Duodenal mucosa (tissue), 2 donors: ENCODE measurements around the gene BARX2.

Experiments used
- H3K27ac ChIP-seq: one replicate; pipeline ENCODE4 v1.7.0; 2013; ENCODE audit warnings: low read depth, low read length
- H3K27me3 ChIP-seq, 2 donors: one replicate each; pipeline ENCODE4 v1.7.0; 2013; ENCODE audit warnings: low read length in 2 of 2, control low read depth in 1 of 2; ENCODE audit not compliant: insufficient read depth in 2 of 2, control insufficient read depth in 1 of 2
- H3K36me3 ChIP-seq, 2 donors: one replicate each; pipeline ENCODE4 v1.7.0; 2013; ENCODE audit warnings: low read length in 2 of 2, control low read depth in 1 of 2; ENCODE audit not compliant: insufficient read depth in 2 of 2, control insufficient read depth in 1 of 2
- H3K4me1 ChIP-seq, 2 donors: one replicate each; pipeline ENCODE4 v1.7.0; 2013; ENCODE audit warnings: low read length in 2 of 2, control low read depth in 1 of 2; ENCODE audit not compliant: insufficient read depth in 2 of 2, control insufficient read depth in 1 of 2
- H3K4me3 ChIP-seq, 2 donors: one replicate each; pipeline ENCODE4 v1.7.0; 2013; ENCODE audit warnings: low read length in 2 of 2, low read depth in 1 of 2
- H3K9ac ChIP-seq, 2 donors: one replicate each; pipeline ENCODE4 v1.7.0; 2013; ENCODE audit warnings: low read length in 2 of 2, low read depth in 1 of 2
- H3K9me3 ChIP-seq, 2 donors: one replicate each; pipeline ENCODE4 v1.7.0; 2013; ENCODE audit warnings: low read length in 2 of 2, control low read depth in 1 of 2; ENCODE audit not compliant: control insufficient read depth in 1 of 2

BARX2 gene

DNA sequence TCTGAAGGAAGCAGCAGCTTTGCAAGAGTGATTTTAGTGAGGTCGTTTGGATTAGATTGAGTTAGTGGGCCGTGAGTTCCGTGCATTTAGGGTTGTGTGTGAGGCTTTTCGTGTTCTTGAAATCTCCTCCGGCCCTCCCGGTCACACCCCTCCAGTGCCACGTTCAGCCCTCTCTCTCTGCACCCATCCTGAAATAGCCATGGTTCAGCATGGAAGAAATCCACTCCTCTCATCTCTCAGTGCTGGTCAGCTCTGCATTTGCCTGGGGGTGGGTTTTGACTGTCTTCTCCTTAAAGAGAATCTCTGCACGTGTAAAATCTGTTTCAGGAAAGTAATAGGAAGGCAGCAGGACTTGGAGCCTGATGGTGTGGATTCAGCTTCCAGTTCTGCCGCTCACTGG is 19.8 kb downstream of the BARX2 start:
- Histone ChIP-seq H3K9ac (no peak overlapping the region), H3K4me1 (peaks cover 4 to 5% of the 10 kb centered on the region in 2 donors), H3K27ac (no peak overlapping the region), H3K4me3 (no peak overlapping the region), H3K9me3 (no peaks in the 10 kb centered on the region), H3K27me3 (no peaks in the 10 kb centered on the region), H3K36me3 (no peaks in the 10 kb centered on the region)

DNA sequence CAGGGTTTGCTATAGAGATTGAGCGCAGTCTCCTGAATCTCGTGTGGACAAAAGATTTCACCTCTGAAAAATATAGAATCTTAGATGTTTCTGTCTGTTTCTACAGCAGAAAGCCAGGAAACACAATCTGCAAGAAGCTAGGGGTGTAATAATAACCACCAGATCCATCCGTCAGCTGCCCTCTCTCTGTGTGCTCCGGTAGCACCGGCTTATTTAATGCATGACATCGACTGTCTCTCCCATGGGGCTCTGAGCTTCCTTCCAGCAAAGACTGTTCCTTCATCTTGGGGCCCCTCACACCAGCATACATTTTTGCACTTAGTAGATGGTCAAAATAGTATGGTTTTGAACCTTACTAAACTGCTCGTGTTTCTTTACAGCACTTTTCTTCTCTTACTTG is 20.2 kb downstream of the BARX2 start:
- Histone ChIP-seq H3K4me1 (peaks cover 4 to 5% of the 10 kb centered on the region in 2 donors), H3K9ac (no peak overlapping the region), H3K27ac (no peak overlapping the region), H3K36me3 (no peaks in the 10 kb centered on the region), H3K27me3 (no peaks in the 10 kb centered on the region), H3K4me3 (no peak overlapping the region), H3K9me3 (no peaks in the 10 kb centered on the region)

DNA sequence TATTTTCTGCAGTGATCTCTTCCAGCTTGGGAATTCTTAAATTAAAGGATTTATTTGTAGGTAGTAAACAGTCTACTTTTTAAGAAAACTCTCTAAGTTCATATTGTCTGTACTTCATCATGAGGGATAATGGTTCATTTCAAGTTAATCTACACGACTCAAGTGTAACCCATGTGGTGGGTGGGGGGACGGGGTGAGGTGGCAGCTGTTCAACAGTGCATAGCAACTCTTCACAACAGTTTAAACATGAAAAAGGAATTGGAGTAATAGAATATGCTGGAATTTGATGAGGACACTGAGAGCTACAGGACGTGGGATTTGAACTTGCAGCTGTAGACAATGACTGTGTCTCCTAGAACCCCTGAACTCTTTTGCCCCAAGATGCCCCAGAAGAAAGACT is 20.8 kb downstream of the BARX2 start:
- H3K27me3 ChIP-seq = no peaks in the 10 kb centered on the region
- peaks cover 4 to 5% of the 10 kb centered on the region in 2 donors for H3K4me1 ChIP-seq
- no peak overlapping the region for H3K4me3 ChIP-seq
- H3K9ac ChIP-seq = no peak overlapping the region
- H3K36me3 ChIP-seq = no peaks in the 10 kb centered on the region
- no peaks in the 10 kb centered on the region for H3K9me3 ChIP-seq
- no peak overlapping the region for H3K27ac ChIP-seq

- H3K4me1 ChIP-seq = peaks cover 0 to 5% of the 10 kb centered on the region in 2 donors
- H3K9ac ChIP-seq = no peak overlapping the region
- no peak overlapping the region for H3K27ac ChIP-seq
- no peaks in the 10 kb centered on the region for H3K27me3 ChIP-seq
- peaks cover 0 to 3% of the 10 kb centered on the region in 2 donors for H3K36me3 ChIP-seq
- H3K9me3 ChIP-seq = no peaks in the 10 kb centered on the region
- no peak overlapping the region for H3K4me3 ChIP-seq
Observed at GRCh38 chr11:129402206-129403171, 26.8 kb downstream of the BARX2 start.

GRCh38 chr11:129404731-129405130 is 29.1 kb downstream of the BARX2 start:
- H3K36me3 ChIP-seq = peaks cover 0 to 3% of the 10 kb centered on the region in 2 donors
- H3K4me3 ChIP-seq = no peak overlapping the region
- no peak overlapping the region for H3K27ac ChIP-seq
- H3K4me1 ChIP-seq = peaks cover 0 to 2% of the 10 kb centered on the region in 2 donors
- H3K9ac ChIP-seq = no peak overlapping the region
- no peaks in the 10 kb centered on the region for H3K9me3 ChIP-seq
- no peaks in the 10 kb centered on the region for H3K27me3 ChIP-seq

DNA sequence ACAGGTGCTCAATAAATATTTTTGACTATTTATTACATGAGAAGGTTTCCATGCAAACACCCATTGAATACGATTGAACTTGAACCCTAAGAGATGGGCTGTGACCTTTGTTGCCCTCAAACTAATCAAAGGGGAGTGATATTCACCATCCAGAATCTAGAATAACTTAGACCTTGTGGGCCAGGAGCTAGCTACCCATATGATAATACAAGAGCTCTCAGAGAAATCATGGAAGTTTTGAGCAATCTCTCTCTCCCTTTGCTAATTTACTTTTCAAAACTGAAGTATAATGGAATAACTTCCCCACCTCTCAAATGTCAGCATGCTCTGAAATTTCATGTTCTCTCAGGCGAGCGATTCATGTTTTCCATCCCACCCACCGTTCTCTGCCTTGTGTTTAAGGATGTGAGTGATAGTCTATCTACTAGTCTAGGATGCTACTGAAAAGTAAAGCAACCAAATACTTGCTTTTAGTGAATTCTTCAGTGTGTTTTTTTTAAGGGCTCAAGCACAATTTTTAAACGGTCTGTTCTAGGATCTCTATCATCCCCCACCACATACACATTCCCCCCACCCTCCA is 33.3 kb downstream of the BARX2 start:
- peaks cover 0 to 2% of the 10 kb centered on the region in 2 donors for H3K36me3 ChIP-seq
- H3K4me3 ChIP-seq = no peak overlapping the region

DNA sequence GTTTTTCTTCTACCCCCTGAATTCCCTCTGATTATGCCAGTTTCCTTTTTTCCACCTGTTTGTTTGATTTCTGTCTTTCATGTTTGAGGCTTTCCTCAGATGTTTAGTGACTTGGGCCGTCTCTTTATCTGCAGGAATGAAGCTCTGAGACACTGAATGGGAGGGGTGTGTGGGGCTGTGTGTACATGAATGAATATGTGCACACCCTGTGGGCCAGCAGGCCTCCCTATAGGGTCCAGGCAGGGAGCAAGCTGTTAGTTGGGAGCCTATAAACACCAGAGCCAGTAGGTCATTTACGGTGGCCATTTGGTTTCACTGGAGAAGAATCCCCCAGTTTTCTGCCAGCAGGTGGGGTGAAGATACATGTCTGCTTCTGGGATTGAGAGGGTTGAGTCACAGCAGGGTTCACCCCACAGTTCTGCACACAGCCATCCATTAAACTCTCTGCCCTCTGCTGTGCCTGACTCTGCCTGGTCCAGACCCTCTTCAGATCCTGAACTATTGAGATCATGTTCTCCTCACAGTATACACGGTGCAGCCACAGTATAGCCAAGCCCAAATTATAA is 34.8 kb downstream of the BARX2 start:
- H3K27ac ChIP-seq = no peak overlapping the region
- H3K9ac ChIP-seq = no peak overlapping the region
- no peaks in the 10 kb centered on the region for H3K9me3 ChIP-seq
- H3K36me3 ChIP-seq = no peaks in the 10 kb centered on the region
- H3K4me1 ChIP-seq = peaks cover 20 to 30% of the 10 kb centered on the region in 2 donors
- no peak overlapping the region for H3K4me3 ChIP-seq
- H3K27me3 ChIP-seq = no peaks in the 10 kb centered on the region

More for the DNA sequence above, 33.3 kb downstream of the BARX2 start:
- H3K9ac ChIP-seq = no peak overlapping the region
- no peak overlapping the region for H3K27ac ChIP-seq
- no peaks in the 10 kb centered on the region for H3K9me3 ChIP-seq
- H3K27me3 ChIP-seq = no peaks in the 10 kb centered on the region
- peaks cover 10 to 19% of the 10 kb centered on the region in 2 donors for H3K4me1 ChIP-seq

DNA sequence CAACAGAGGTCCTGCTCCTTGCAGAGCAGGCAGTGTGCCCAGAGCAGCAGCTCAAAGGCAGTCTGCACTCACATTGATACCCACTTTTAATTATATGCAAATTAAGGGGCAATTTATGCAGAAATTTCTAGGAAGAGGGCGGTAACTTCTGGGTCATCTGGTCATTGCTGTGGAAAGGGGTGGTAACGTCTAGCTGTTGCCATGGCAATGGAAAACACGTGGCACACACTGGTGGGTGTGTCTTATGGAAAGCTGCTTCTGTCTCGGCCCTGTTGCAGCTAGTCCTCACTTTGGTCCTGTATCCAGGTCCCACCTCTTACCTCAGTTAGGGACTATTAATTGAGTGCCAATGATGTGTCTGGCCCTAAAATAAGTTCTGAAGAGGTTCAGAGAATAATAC is 36.8 kb downstream of the BARX2 start:
- H3K4me1 ChIP-seq = peaks cover 34 to 46% of the 10 kb centered on the region in 2 donors
- H3K27ac ChIP-seq = no peak overlapping the region
- H3K9ac ChIP-seq = no peak overlapping the region
- H3K4me3 ChIP-seq = no peak overlapping the region
- H3K36me3 ChIP-seq = no peaks in the 10 kb centered on the region
- H3K27me3 ChIP-seq = no peaks in the 10 kb centered on the region
- H3K9me3 ChIP-seq = no peaks in the 10 kb centered on the region

- Histone ChIP-seq H3K36me3 (no peaks in the 10 kb centered on the region), H3K27me3 (no peaks in the 10 kb centered on the region), H3K27ac (peak overlapping the region; percentile 60), H3K9me3 (no peaks in the 10 kb centered on the region), H3K4me1 (peaks cover 50 to 63% of the 10 kb centered on the region in 2 donors), H3K4me3 (peak overlapping the region in 1 of 2 donors; percentile 36), H3K9ac (peak overlapping the region in 1 of 2 donors; percentile 27)
Observed at GRCh38 chr11:129414144-129414872, 38.7 kb downstream of the BARX2 start.
